K562 (cell line): ENCODE measurements around the gene MCCD1. TPM values are rescaled to one million over a fixed set of nuclear protein-coding genes. Genes with fewer than 3 reads are reported as not detected.
A peak's percentile ranks its signal among the peaks of the same experiment; 100 is the strongest.

Experiments
- BRF1 ChIP-seq: IDR thresholded peaks from 3 replicates; pipeline ENCODE4 v1.6.1; 2011; ENCODE audit warnings: borderline replicate concordance, mild to moderate bottlenecking; ENCODE audit not compliant: insufficient read length; ENCODE audit errors: extremely low read depth
- DNMT1 ChIP-seq: fragments of 450-650 bp; IDR thresholded peaks from 2 replicates; pipeline ENCODE4 v1.6.1; 2016; ENCODE audit warnings: antibody characterized with exemption, mild to moderate bottlenecking
- ERF ChIP-seq: fragments of 450-650 bp; formaldehyde crosslinking; IDR thresholded peaks from 2 replicates; pipeline ENCODE4 v1.4.0; 2020; ENCODE audit warnings: mild to moderate bottlenecking, mixed read lengths
- ETV5 ChIP-seq: sonication (generic); formaldehyde crosslinking; IDR thresholded peaks from 2 replicates; pipeline ENCODE4 v1.4.0; 2020; ENCODE audit warnings: low read depth, mild to moderate bottlenecking, missing genetic modification reagents
- GABPB1 ChIP-seq: sonication (generic); formaldehyde crosslinking; IDR thresholded peaks from 2 replicates; pipeline ENCODE4 v1.8.0; 2022; ENCODE audit warnings: mild to moderate bottlenecking, missing genetic modification reagents
- GATA2 ChIP-seq: sonication (generic); formaldehyde crosslinking; IDR thresholded peaks from 2 replicates; pipeline ENCODE4 v1.4.0; 2020; ENCODE audit warnings: mild to moderate bottlenecking, missing genetic modification reagents
- NBN ChIP-seq: fragments of 450-650 bp; IDR thresholded peaks from 2 replicates; pipeline ENCODE4 v1.6.1; 2016; ENCODE audit warnings: low read depth, mild to moderate bottlenecking
- PHF21A ChIP-seq: fragments of 450-650 bp; IDR thresholded peaks from 2 replicates; pipeline ENCODE4 v1.6.1; 2017; ENCODE audit warnings: low read depth, borderline replicate concordance
- POLR3A ChIP-seq: IDR thresholded peaks from 2 replicates; pipeline ENCODE4 v1.6.1; 2011; ENCODE audit warnings: borderline replicate concordance, mild to moderate bottlenecking, moderate library complexity; ENCODE audit not compliant: insufficient read length, insufficient read depth; ENCODE audit errors: extremely low read depth
- PTBP1 ChIP-seq: fragments of 200-400 bp; formaldehyde crosslinking; IDR thresholded peaks from 2 replicates; pipeline ENCODE4 v1.6.1; 2017; ENCODE audit warnings: low read depth, low read length
- PTRF ChIP-seq: fragments of 450-650 bp; IDR thresholded peaks from 2 replicates; pipeline ENCODE4 v1.6.1; 2016; ENCODE audit warnings: mild to moderate bottlenecking, missing genetic modification characterization, missing compliant biosample characterization
- SMARCA4 ChIP-seq: fragments of 450-650 bp; IDR thresholded peaks from 2 replicates; pipeline ENCODE4 v1.6.1; 2016
- SPI1 ChIP-seq: IDR thresholded peaks from 2 replicates; pipeline ENCODE4 v1.6.1; 2011; ENCODE audit warnings: low read depth, low read length, control low read depth, borderline replicate concordance
- SRSF7 ChIP-seq: fragments of 200-400 bp; formaldehyde crosslinking; optimal IDR thresholded peaks from 2 replicates; pipeline ENCODE3; 2017; ENCODE audit warnings: mild to moderate bottlenecking, low read depth, low read length
- TEAD1 ChIP-seq, 2 experiments: fragments of 450-650 bp in 1 of 2; sonication (generic) in 1 of 2; formaldehyde crosslinking; IDR thresholded peaks; 2 replicates each; pipeline versions ENCODE4 v1.4.0 to v1.8.0; 2020 to 2022; ENCODE audit warnings: mild to moderate bottlenecking in 2 of 2, missing genetic modification reagents in 1 of 2
- ZBED1 ChIP-seq: IDR thresholded peaks from 2 replicates; pipeline ENCODE4 v1.6.1; 2014
- polyA plus RNA-seq, 8 experiments: library from polyadenylated mRNA; depleted of rRNA in 4 of 8; stranded (reverse) in 5 of 8; unstranded in 3 of 8; fragments of >200 nt; fragmentation: Nextera tagmentation in 2 of 8; fragmentation: Illumina TruSeq in 1 of 8; extraction: Ambion mirVana in 2 of 8; extraction: Trizol in 1 of 8; gene quantifications; 2 replicates each; pipeline versions ENCODE4 v1.2.1 to v1.2.3, GENCODE V29; 2011 to 2014; ENCODE audit warnings: inconsistent platforms in 1 of 8, missing spikeins in 1 of 8
- total RNA-seq, 7 experiments: library from RNA; depleted of rRNA in 6 of 7; stranded (reverse); fragments of >200 nt in 6 of 7; fragmentation: Illumina TruSeq in 2 of 7; extraction: Trizol in 2 of 7; gene quantifications; 2 replicates each; pipeline versions ENCODE4 v1.2.1 to v1.2.3, GENCODE V29; 2011 to 2021; ENCODE audit warnings: low replicate concordance in 1 of 7
- TF ChIP-seq, protein P1 (sequence below): fragments of 250-450 bp; sonication (Bioruptor Pico); IDR thresholded peaks from 2 replicates; pipeline ENCODE4 v1.8.0; 2021; ENCODE audit warnings: moderate library complexity, mild to moderate bottlenecking, inconsistent platforms
- TF ChIP-seq, protein P2 (sequence below): fragments of 450-650 bp; formaldehyde crosslinking; IDR thresholded peaks from 2 replicates; pipeline ENCODE4 v1.4.0; 2020; ENCODE audit warnings: mild to moderate bottlenecking, mixed read lengths
- TF ChIP-seq, protein P3 (sequence below), 2 experiments: fragments of 450-650 bp; IDR thresholded peaks; 2 replicates each; pipeline ENCODE4 v1.6.1; 2016
- TF ChIP-seq, protein P4 (sequence below): fragments of 450-650 bp; formaldehyde crosslinking; IDR thresholded peaks from 2 replicates; pipeline ENCODE4 v1.4.0; 2022; ENCODE audit warnings: mild to moderate bottlenecking, moderate library complexity

Gene MCCD1
- total and polyA plus RNA-seq, 9 of the 15 experiments (the other 6 are each of a cell fraction or from before 2014, with no cell fraction given): not detected

DNA sequence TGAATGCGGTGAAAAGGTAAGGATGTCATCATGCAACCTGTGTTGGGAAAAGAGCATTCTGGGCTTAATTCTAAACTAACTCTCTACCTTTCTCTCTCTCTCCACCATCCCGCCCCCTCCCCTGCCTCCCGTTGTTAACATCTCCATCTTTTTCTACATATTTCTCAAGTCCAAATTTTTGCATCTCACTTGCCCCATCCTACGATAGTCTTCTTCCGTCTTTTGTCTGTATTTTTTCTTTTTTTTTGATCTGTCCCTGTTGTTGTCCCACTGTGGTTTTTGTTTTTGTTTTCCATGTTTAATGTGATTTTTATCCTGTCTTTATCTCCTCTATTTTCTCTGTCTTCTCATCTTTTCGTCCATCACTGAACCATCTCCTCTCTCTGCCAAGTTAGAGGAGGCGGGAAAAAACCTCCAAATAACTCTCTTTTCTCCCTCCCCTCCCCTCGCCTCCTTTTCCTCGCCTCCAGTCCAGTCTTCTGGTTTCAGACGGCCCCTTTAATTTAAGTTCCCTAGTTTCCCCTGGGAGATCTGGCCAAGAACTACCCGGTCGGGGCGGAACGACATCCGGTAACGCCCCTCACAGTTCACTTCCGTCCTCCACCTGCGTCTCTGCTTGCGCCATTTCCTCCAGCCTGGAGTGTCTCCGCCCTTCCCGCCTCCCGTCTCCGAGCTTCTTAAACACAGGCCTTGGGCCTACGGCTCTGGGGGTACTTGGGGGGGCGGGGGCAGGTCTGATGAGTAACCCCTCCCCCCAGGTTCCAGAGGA is 18.4 kb downstream of the MCCD1 start, which contains the start of gene NFKBIL1 (continued):
- no peak for TF ChIP-seq BRF1
- TF ChIP-seq ETV5: peak; percentile 78; the same call in 1 of the 2 replicates
- 0 out of 4 replicates have a peak, but pooled peaks of 1 of the 2 experiments have one; percentile 33 for TF ChIP-seq TEAD1 (CRISPR knock-in tag; IDR thresholded peaks at IDR 0.05)
- TF ChIP-seq, protein P1, sequence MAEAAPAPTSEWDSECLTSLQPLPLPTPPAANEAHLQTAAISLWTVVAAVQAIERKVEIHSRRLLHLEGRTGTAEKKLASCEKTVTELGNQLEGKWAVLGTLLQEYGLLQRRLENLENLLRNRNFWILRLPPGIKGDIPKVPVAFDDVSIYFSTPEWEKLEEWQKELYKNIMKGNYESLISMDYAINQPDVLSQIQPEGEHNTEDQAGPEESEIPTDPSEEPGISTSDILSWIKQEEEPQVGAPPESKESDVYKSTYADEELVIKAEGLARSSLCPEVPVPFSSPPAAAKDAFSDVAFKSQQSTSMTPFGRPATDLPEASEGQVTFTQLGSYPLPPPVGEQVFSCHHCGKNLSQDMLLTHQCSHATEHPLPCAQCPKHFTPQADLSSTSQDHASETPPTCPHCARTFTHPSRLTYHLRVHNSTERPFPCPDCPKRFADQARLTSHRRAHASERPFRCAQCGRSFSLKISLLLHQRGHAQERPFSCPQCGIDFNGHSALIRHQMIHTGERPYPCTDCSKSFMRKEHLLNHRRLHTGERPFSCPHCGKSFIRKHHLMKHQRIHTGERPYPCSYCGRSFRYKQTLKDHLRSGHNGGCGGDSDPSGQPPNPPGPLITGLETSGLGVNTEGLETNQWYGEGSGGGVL (CRISPR knock-in tag): no peak
- TF ChIP-seq PTRF (tag): no peak
- TF ChIP-seq, protein P2, sequence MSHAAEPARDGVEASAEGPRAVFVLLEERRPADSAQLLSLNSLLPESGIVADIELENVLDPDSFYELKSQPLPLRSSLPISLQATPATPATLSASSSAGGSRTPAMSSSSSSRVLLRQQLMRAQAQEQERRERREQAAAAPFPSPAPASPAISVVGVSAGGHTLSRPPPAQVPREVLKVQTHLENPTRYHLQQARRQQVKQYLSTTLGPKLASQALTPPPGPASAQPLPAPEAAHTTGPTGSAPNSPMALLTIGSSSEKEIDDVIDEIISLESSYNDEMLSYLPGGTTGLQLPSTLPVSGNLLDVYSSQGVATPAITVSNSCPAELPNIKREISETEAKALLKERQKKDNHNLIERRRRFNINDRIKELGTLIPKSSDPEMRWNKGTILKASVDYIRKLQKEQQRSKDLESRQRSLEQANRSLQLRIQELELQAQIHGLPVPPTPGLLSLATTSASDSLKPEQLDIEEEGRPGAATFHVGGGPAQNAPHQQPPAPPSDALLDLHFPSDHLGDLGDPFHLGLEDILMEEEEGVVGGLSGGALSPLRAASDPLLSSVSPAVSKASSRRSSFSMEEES (CRISPR knock-in tag): no peak
- no peak for TF ChIP-seq GATA2 (CRISPR knock-in tag)
- TF ChIP-seq ZBED1: peak; percentile 63; the same call in 1 of the 2 replicates
- TF ChIP-seq SRSF7: no peak
- peak; percentile 77; the same call in 1 of the 2 replicates for TF ChIP-seq NBN
- TF ChIP-seq, protein P3, sequence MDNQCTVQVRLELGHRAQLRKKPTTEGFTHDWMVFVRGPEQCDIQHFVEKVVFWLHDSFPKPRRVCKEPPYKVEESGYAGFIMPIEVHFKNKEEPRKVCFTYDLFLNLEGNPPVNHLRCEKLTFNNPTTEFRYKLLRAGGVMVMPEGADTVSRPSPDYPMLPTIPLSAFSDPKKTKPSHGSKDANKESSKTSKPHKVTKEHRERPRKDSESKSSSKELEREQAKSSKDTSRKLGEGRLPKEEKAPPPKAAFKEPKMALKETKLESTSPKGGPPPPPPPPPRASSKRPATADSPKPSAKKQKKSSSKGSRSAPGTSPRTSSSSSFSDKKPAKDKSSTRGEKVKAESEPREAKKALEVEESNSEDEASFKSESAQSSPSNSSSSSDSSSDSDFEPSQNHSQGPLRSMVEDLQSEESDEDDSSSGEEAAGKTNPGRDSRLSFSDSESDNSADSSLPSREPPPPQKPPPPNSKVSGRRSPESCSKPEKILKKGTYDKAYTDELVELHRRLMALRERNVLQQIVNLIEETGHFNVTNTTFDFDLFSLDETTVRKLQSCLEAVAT (IDR thresholded peaks at IDR 0.05): peak; percentile 71 to 94; a peak in 3 of 4 replicates
- 0 out of 2 replicates have a peak, but pooled peaks have one; percentile 91 for TF ChIP-seq DNMT1
- no peak for TF ChIP-seq PTBP1
- TF ChIP-seq, protein P4, sequence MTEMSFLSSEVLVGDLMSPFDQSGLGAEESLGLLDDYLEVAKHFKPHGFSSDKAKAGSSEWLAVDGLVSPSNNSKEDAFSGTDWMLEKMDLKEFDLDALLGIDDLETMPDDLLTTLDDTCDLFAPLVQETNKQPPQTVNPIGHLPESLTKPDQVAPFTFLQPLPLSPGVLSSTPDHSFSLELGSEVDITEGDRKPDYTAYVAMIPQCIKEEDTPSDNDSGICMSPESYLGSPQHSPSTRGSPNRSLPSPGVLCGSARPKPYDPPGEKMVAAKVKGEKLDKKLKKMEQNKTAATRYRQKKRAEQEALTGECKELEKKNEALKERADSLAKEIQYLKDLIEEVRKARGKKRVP (CRISPR knock-in tag): peak; percentile 60; the same call in 1 of the 2 replicates
- peak; percentile 59; the same call in 1 of the 2 replicates for TF ChIP-seq PHF21A
- no peak for TF ChIP-seq SMARCA4
- TF ChIP-seq ERF (CRISPR knock-in tag): no peak
- TF ChIP-seq POLR3A: no peak
- peak; percentile 99 for TF ChIP-seq GABPB1 (CRISPR knock-in tag)
- peak; percentile 88 for TF ChIP-seq SPI1
